HEK293 (cell line): Measurements from ENCODE around the gene ZBTB22.

Source experiments
- ATF2 ChIP-seq: fragments of 450-650 bp; formaldehyde crosslinking; IDR thresholded peaks from 2 replicates; pipeline ENCODE4 v1.5.1; 2016; ENCODE audit warnings: missing biosample characterization, missing genetic modification characterization, low read depth
- EGR2 ChIP-seq: fragments of 450-650 bp; formaldehyde crosslinking; IDR thresholded peaks from 2 replicates; pipeline ENCODE4 v1.5.1; 2016; ENCODE audit warnings: low read depth, missing biosample characterization, missing genetic modification characterization
- GLIS2 ChIP-seq: fragments of 450-650 bp; formaldehyde crosslinking; IDR thresholded peaks from 2 replicates; pipeline ENCODE4 v1.5.1; 2016; ENCODE audit warnings: missing biosample characterization, missing genetic modification characterization
- INSM2 ChIP-seq: fragments of 450-650 bp; formaldehyde crosslinking; IDR thresholded peaks from 2 replicates; pipeline ENCODE4 v1.5.1; 2016; ENCODE audit warnings: missing biosample characterization, missing genetic modification characterization
- OSR2 ChIP-seq: fragments of 450-650 bp; formaldehyde crosslinking; IDR thresholded peaks from 2 replicates; pipeline ENCODE4 v1.5.1; 2016; ENCODE audit warnings: missing biosample characterization, missing genetic modification characterization
- SCRT2 ChIP-seq: fragments of 450-650 bp; formaldehyde crosslinking; IDR thresholded peaks from 2 replicates; pipeline ENCODE4 v1.5.1; 2016; ENCODE audit warnings: missing biosample characterization, missing genetic modification characterization
- SP3 ChIP-seq: fragments of 450-650 bp; formaldehyde crosslinking; IDR thresholded peaks from 2 replicates; pipeline ENCODE4 v1.5.1; 2016; ENCODE audit warnings: missing biosample characterization, missing genetic modification characterization
- SP7 ChIP-seq: fragments of 450-650 bp; formaldehyde crosslinking; IDR thresholded peaks from 2 replicates; pipeline ENCODE4 v1.5.1; 2016; ENCODE audit warnings: missing biosample characterization, missing genetic modification characterization
- WT1 ChIP-seq: fragments of 450-650 bp; formaldehyde crosslinking; IDR thresholded peaks from 2 replicates; pipeline ENCODE4 v1.5.1; 2016; ENCODE audit warnings: missing biosample characterization, missing genetic modification characterization
- YY1 ChIP-seq: fragments of 450-650 bp; formaldehyde crosslinking; IDR thresholded peaks from 2 replicates; pipeline ENCODE4 v1.5.1; 2018; ENCODE audit warnings: missing biosample characterization, missing genetic modification characterization
- ZBTB44 ChIP-seq: fragments of 450-650 bp; IDR thresholded peaks from 2 replicates; pipeline ENCODE4 v1.5.1; 2018; ENCODE audit warnings: missing biosample characterization, mild to moderate bottlenecking, missing genetic modification characterization
- ZBTB7A ChIP-seq: fragments of 450-650 bp; formaldehyde crosslinking; IDR thresholded peaks from 2 replicates; pipeline ENCODE4 v1.5.1; 2016; ENCODE audit warnings: low read depth, missing biosample characterization, missing genetic modification characterization
- ZEB2 ChIP-seq: fragments of 450-650 bp; formaldehyde crosslinking; IDR thresholded peaks from 2 replicates; pipeline ENCODE4 v1.5.1; 2016; ENCODE audit warnings: missing biosample characterization, missing genetic modification characterization
- ZFHX2 ChIP-seq: fragments of 450-650 bp; formaldehyde crosslinking; conservative IDR thresholded peaks from 2 replicates; pipeline ENCODE4 v1.5.1; 2016; ENCODE audit warnings: missing biosample characterization, missing genetic modification characterization
- ZFP37 ChIP-seq: fragments of 450-650 bp; formaldehyde crosslinking; IDR thresholded peaks from 2 replicates; pipeline ENCODE4 v1.5.1; 2016; ENCODE audit warnings: missing biosample characterization, missing genetic modification characterization
- ZNF175 ChIP-seq: fragments of 450-650 bp; formaldehyde crosslinking; IDR thresholded peaks from 2 replicates; pipeline ENCODE4 v1.5.1; 2016; ENCODE audit warnings: missing biosample characterization, missing genetic modification characterization
- ZNF2 ChIP-seq: fragments of 450-650 bp; formaldehyde crosslinking; IDR thresholded peaks from 2 replicates; pipeline ENCODE4 v1.5.1; 2016; ENCODE audit warnings: missing biosample characterization, missing genetic modification characterization
- ZNF280C ChIP-seq: fragments of 450-650 bp; formaldehyde crosslinking; IDR thresholded peaks from 2 replicates; pipeline ENCODE4 v1.5.1; 2016; ENCODE audit warnings: missing biosample characterization, missing genetic modification characterization
- ZNF394 ChIP-seq: fragments of 450-650 bp; formaldehyde crosslinking; IDR thresholded peaks from 2 replicates; pipeline ENCODE4 v1.5.1; 2016; ENCODE audit warnings: missing biosample characterization, missing genetic modification characterization, mild to moderate bottlenecking, moderate library complexity, borderline replicate concordance
- ZNF449 ChIP-seq: fragments of 450-650 bp; formaldehyde crosslinking; IDR thresholded peaks from 2 replicates; pipeline ENCODE4 v1.5.1; 2017; ENCODE audit warnings: missing biosample characterization, mild to moderate bottlenecking, missing genetic modification characterization, moderate library complexity
- ZNF518A ChIP-seq: fragments of 450-650 bp; formaldehyde crosslinking; conservative IDR thresholded peaks from 2 replicates; pipeline ENCODE4 v1.5.1; 2016; ENCODE audit warnings: low read depth, missing biosample characterization, missing genetic modification characterization
- ZNF692 ChIP-seq: fragments of 450-650 bp; formaldehyde crosslinking; IDR thresholded peaks from 2 replicates; pipeline ENCODE4 v1.5.1; 2016; ENCODE audit warnings: missing biosample characterization, missing genetic modification characterization

ZBTB22 gene

GRCh38 chr6:33320315-33321181, 3.0 kb upstream of the ZBTB22 start (continued):
- peak; percentile 97 for TF ChIP-seq ZEB2 (tag by site-specific recombination)
- 0 out of 2 replicates have a peak, but pooled peaks have one; percentile 38 for TF ChIP-seq ZNF518A (tag by site-specific recombination)
- TF ChIP-seq ZNF2 (tag by site-specific recombination), result peak; percentile 57; the same call in 1 of the 2 replicates
- TF ChIP-seq ZFP37 (tag by site-specific recombination), result peak; percentile 64
- TF ChIP-seq ZNF449 (tag by site-specific recombination), result peak; percentile 24; the same call in 1 of the 2 replicates
- peak; percentile 78 for TF ChIP-seq ZNF692 (tag by site-specific recombination)
- peak; percentile 40 for TF ChIP-seq SP3 (tag by site-specific recombination)
- TF ChIP-seq ZFHX2 (tag by site-specific recombination), result peak; percentile 68
- no peak for TF ChIP-seq ZNF280C (tag by site-specific recombination)
- TF ChIP-seq ZNF394 (tag by site-specific recombination), result peak; percentile 70
- peak; percentile 68 for TF ChIP-seq SCRT2 (tag by site-specific recombination)
- no peak for TF ChIP-seq YY1 (tag by site-specific recombination)
- TF ChIP-seq ZBTB44 (tag by site-specific recombination), result peak; percentile 35; the same call in 1 of the 2 replicates
- TF ChIP-seq EGR2 (tag by site-specific recombination), result 0 out of 2 replicates have a peak, but pooled peaks have one; percentile 33
- peak; percentile 97 for TF ChIP-seq ATF2 (tag by site-specific recombination)
- no peak for TF ChIP-seq ZNF175 (tag by site-specific recombination)
- peak; percentile 31; the same call in 1 of the 2 replicates for TF ChIP-seq WT1 (tag by site-specific recombination)
- peak; percentile 63; the same call in 1 of the 2 replicates for TF ChIP-seq INSM2
- peak; percentile 66; the same call in 1 of the 2 replicates for TF ChIP-seq GLIS2
- TF ChIP-seq OSR2, result peak; percentile 28; the same call in 1 of the 2 replicates
- no peak for TF ChIP-seq ZBTB7A (tag by site-specific recombination)
- peak; percentile 86 for TF ChIP-seq SP7 (tag by site-specific recombination)
- TF ChIP-seq, all 188 proteins: peak for 47
